Osteocyte (in vitro differentiated cells): ENCODE data around the gene XYLT2. TPM values are rescaled to one million over a fixed set of nuclear protein-coding genes. Genes with fewer than 3 reads are reported as not detected.

Experiments used
- DNase-seq: peaks from one replicate; pipeline ENCODE4 v3.0.0; 2021; ENCODE audit warnings: mixed read lengths; ENCODE audit not compliant: unreplicated experiment; ENCODE audit errors: extremely low spot score
- H3K27ac Mint-ChIP-seq: one replicate; pipeline ENCODE4 v1.8.0; 2021; ENCODE audit warnings: mild to moderate bottlenecking, mixed read lengths; ENCODE audit not compliant: unreplicated experiment
- H3K27me3 Mint-ChIP-seq: one replicate; pipeline ENCODE4 v1.8.0; 2021; ENCODE audit warnings: mixed read lengths; ENCODE audit not compliant: unreplicated experiment
- H3K36me3 Mint-ChIP-seq: one replicate; pipeline ENCODE4 v1.8.0; 2021; ENCODE audit warnings: mixed read lengths; ENCODE audit not compliant: unreplicated experiment
- H3K4me1 Mint-ChIP-seq: one replicate; pipeline ENCODE4 v1.8.0; 2021; ENCODE audit warnings: mixed read lengths; ENCODE audit not compliant: unreplicated experiment
- H3K4me3 Mint-ChIP-seq: one replicate; pipeline ENCODE4 v1.8.0; 2021; ENCODE audit warnings: mild to moderate bottlenecking, moderate library complexity, mixed read lengths; ENCODE audit not compliant: unreplicated experiment
- H3K9me3 Mint-ChIP-seq: one replicate; pipeline ENCODE4 v1.8.0; 2021; ENCODE audit warnings: mixed read lengths; ENCODE audit not compliant: unreplicated experiment
- total RNA-seq: library from RNA; stranded (reverse); gene quantifications from 2 replicates; pipeline ENCODE4 v1.2.1, GENCODE V29; 2021
- TF ChIP-seq, protein P1 (sequence below): fragments of 200-600 bp; sonication (generic); IDR thresholded peaks from 2 replicates; pipeline ENCODE4 v1.5.0; 2021; ENCODE audit warnings: antibody characterized with exemption, mild to moderate bottlenecking, moderate library complexity

Gene XYLT2
- total RNA-seq, 1 donor from 2014 or later: 32.0 TPM

DNA sequence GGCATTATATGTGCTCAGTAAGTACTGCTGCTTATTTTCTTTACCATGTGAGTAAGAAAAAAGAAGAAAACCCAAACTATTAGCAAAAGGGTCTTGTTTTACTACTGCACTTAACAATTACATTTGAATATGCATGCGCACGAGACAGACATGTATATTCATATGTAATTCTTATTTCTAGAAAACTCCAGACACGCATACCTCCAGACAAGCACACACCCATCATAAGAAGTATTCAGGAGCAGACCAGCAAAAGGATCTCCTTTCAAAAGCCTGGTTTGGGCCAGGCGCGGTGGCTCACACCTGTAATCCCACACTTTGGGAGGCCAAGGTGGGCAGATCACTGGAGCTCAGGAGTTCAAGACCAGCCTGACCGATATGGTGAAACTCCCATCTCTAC, 43.6 kb downstream of the XYLT2 start:
- no peak for DNase-seq
- TF ChIP-seq, protein P1, sequence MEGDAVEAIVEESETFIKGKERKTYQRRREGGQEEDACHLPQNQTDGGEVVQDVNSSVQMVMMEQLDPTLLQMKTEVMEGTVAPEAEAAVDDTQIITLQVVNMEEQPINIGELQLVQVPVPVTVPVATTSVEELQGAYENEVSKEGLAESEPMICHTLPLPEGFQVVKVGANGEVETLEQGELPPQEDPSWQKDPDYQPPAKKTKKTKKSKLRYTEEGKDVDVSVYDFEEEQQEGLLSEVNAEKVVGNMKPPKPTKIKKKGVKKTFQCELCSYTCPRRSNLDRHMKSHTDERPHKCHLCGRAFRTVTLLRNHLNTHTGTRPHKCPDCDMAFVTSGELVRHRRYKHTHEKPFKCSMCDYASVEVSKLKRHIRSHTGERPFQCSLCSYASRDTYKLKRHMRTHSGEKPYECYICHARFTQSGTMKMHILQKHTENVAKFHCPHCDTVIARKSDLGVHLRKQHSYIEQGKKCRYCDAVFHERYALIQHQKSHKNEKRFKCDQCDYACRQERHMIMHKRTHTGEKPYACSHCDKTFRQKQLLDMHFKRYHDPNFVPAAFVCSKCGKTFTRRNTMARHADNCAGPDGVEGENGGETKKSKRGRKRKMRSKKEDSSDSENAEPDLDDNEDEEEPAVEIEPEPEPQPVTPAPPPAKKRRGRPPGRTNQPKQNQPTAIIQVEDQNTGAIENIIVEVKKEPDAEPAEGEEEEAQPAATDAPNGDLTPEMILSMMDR: no peak
- no peak overlapping the region for H3K27ac Mint-ChIP-seq
- peaks cover 20% of the 10 kb centered on the region for H3K4me1 Mint-ChIP-seq
- H3K27me3 Mint-ChIP-seq: no peaks in the 10 kb centered on the region
- peaks cover 59% of the 10 kb centered on the region for H3K36me3 Mint-ChIP-seq
- H3K9me3 Mint-ChIP-seq: no peaks in the 10 kb centered on the region
- H3K4me3 Mint-ChIP-seq: no peak overlapping the region

- Mint-ChIP-seq H3K4me3 (no peak overlapping the region), H3K9me3 (no peaks in the 10 kb centered on the region), H3K27ac (no peak overlapping the region), H3K27me3 (no peaks in the 10 kb centered on the region), H3K4me1 (peaks cover 22% of the 10 kb centered on the region), H3K36me3 (peaks cover 37% of the 10 kb centered on the region)
- DNase-seq: no peak
- TF ChIP-seq, protein P1: no peak
These were observed 46.7 kb downstream of the XYLT2 start for GRCh38 chr17:50392621-50393020.

DNA sequence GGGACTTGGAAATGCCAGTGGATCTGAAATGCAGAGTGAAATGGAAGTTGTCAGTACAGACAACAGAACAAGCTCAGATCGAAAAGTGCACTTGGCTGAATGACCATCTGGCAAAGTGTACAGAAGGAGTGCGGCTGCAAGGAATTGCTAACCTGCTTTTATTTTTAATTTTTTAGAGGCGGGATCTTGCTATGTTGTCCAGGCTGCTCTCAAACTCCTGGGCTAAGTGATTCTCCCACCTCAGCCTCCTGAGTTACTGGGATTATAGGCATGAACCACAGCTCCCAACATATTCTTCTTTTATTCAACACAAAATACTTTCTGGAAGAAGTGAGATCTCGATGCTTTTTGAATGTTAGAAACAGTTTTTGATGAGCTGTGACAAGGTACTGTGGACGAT, 47.8 kb downstream of the XYLT2 start:
- Mint-ChIP-seq H3K4me1 (peaks cover 25% of the 10 kb centered on the region), H3K9me3 (no peaks in the 10 kb centered on the region), H3K27me3 (no peaks in the 10 kb centered on the region), H3K4me3 (no peak overlapping the region), H3K36me3 (peaks cover 33% of the 10 kb centered on the region), H3K27ac (no peak overlapping the region)
- DNase-seq: no peak
- TF ChIP-seq, protein P1: no peak

DNA sequence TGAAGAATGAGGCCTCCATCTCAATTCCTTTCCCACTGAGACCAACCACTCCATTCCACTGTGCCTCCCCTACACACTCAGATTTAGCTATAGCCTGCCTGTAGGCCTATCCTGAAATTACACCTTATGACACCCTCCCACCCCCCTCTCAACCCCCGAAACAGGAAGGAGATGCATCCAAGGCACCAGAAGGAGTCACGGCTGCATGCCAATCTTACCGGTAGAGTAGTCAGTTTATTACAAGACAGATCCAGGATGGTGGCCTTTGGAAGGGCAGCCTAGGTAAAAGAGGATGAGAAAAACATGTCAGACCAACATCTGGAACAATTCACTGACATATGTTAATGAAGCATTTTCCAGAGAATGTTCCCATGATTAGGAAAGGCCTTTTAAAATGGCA, 48.8 kb downstream of the XYLT2 start:
- no peaks in the 10 kb centered on the region for H3K27me3 Mint-ChIP-seq
- H3K9me3 Mint-ChIP-seq: no peaks in the 10 kb centered on the region
- H3K36me3 Mint-ChIP-seq: peaks cover 31% of the 10 kb centered on the region
- TF ChIP-seq, protein P1: no peak
- H3K27ac Mint-ChIP-seq: no peak overlapping the region
- peak overlapping the region; percentile 93 for H3K4me3 Mint-ChIP-seq
- peaks cover 25% of the 10 kb centered on the region for H3K4me1 Mint-ChIP-seq
- no peak for DNase-seq

DNA sequence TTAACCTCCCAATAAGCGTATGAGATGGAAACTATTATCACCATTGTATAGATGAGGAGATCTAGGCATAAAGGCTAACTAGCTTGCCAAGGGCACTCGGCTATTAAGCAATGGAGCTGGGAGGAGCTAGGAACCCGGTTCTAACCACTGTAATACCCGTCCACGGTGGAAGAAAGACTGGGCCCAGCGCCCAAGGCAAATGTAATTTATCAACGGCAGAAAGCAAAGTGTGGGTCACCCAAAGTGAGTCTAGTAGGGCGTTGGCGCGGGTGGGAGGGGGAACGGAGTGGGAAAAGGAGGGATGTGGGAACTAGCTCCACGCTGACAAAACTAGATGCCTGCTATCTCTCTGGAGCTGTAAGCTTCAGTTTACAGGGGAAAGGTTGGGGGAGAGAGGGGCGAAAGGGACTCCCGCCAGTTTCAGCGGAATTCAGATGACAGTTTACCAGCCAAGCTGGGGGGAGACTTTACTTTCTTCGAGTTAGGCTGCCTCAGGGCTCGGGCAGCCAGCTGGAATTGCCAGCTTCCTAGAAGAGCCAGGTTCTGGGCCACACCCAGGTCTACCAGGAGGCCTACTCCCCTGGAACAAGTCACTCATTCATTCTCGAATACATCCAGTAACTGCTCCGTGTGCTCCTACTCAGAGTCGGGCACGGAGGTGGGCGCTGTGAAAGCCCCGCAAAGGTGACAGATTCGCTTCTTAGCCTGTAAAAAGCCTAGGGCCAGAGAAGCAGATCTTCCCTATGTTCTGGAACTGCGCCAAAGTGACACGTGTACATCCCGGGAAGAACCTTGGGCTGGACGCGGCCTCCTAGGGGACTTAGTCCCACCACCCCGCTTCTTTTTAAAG, 50.6 kb downstream of the XYLT2 start:
- no peaks in the 10 kb centered on the region for H3K9me3 Mint-ChIP-seq
- H3K36me3 Mint-ChIP-seq: peaks cover 22% of the 10 kb centered on the region
- peaks cover 25% of the 10 kb centered on the region for H3K4me1 Mint-ChIP-seq
- H3K27ac Mint-ChIP-seq: peak overlapping the region; percentile 66
- TF ChIP-seq, protein P1: no peak
- H3K4me3 Mint-ChIP-seq: peak overlapping the region; percentile 93
- no peak for DNase-seq
- no peaks in the 10 kb centered on the region for H3K27me3 Mint-ChIP-seq
